Measurements from ENCODE around the gene KRTAP10-4. TPM values are rescaled to one million over a fixed set of nuclear protein-coding genes. Genes with fewer than 3 reads are reported as not detected.

Gene KRTAP10-4
- total RNA-seq, 4 donors from 2014 or later = not detected

GRCh38 chr21:44611551-44611950 lies 38.0 kb downstream of the KRTAP10-4 start:
- no peaks in the 10 kb centered on the region for H3K36me3 ChIP-seq
- H3K4me1 ChIP-seq = no peaks in the 10 kb centered on the region
- no peak overlapping the region for H3K27ac ChIP-seq
- no peak for DNase-seq
- H3K9me3 ChIP-seq = peaks cover 0 to 2% of the 10 kb centered on the region in 2 donors
- no peak overlapping the region for H3K4me3 ChIP-seq
- intact Hi-C loops (cut with DNase I; ENCODE audit: low total_unique reads) = no loop called here
- no peaks in the 10 kb centered on the region for H3K27me3 ChIP-seq
- TF ChIP-seq POLR2A (IDR thresholded peaks at IDR 0.05) = no peak
- TF ChIP-seq, protein P1, sequence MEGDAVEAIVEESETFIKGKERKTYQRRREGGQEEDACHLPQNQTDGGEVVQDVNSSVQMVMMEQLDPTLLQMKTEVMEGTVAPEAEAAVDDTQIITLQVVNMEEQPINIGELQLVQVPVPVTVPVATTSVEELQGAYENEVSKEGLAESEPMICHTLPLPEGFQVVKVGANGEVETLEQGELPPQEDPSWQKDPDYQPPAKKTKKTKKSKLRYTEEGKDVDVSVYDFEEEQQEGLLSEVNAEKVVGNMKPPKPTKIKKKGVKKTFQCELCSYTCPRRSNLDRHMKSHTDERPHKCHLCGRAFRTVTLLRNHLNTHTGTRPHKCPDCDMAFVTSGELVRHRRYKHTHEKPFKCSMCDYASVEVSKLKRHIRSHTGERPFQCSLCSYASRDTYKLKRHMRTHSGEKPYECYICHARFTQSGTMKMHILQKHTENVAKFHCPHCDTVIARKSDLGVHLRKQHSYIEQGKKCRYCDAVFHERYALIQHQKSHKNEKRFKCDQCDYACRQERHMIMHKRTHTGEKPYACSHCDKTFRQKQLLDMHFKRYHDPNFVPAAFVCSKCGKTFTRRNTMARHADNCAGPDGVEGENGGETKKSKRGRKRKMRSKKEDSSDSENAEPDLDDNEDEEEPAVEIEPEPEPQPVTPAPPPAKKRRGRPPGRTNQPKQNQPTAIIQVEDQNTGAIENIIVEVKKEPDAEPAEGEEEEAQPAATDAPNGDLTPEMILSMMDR (IDR thresholded peaks at IDR 0.05) = no peak

GRCh38 chr21:44612029-44612486 lies 38.5 kb downstream of the KRTAP10-4 start, which contains the start of gene KRTAP10-8:
KRTAP10-8 (plus strand) TSS chr21:44612079; CDS start chr21:44612101, 22 bp downstream.
- intact Hi-C loops (cut with DNase I; ENCODE audit: low total_unique reads) = no loop called here
- Histone ChIP-seq H3K36me3 (no peaks in the 10 kb centered on the region), H3K27me3 (no peaks in the 10 kb centered on the region), H3K4me1 (no peaks in the 10 kb centered on the region), H3K27ac (no peak within 1 kb of the TSS), H3K9me3 (peaks cover 0 to 2% of the 10 kb centered on the region in 2 donors), H3K4me3 (no peak within 1 kb of the TSS)
- DNase-seq = no peak
- TF ChIP-seq, protein P1 (IDR thresholded peaks at IDR 0.05) = no peak
- TF ChIP-seq POLR2A (IDR thresholded peaks at IDR 0.05) = no peak

- Histone ChIP-seq H3K27me3 (no peaks in the 10 kb centered on the region), H3K4me1 (no peaks in the 10 kb centered on the region), H3K4me3 (no peak overlapping the region), H3K36me3 (no peaks in the 10 kb centered on the region), H3K27ac (no peak overlapping the region), H3K9me3 (peaks cover 0 to 2% of the 10 kb centered on the region in 2 donors)
- no peak for DNase-seq
- TF ChIP-seq, protein P1 (IDR thresholded peaks at IDR 0.05) = no peak
- no peak for TF ChIP-seq POLR2A (IDR thresholded peaks at IDR 0.05)
- intact Hi-C loops (cut with DNase I; ENCODE audit: low total_unique reads) = no loop called here
Observed at GRCh38 chr21:44612669-44613229, 39.2 kb downstream of the KRTAP10-4 start.

GRCh38 chr21:44613386-44614155 lies 40.0 kb downstream of the KRTAP10-4 start:
- H3K27ac ChIP-seq = no peak overlapping the region
- peaks cover 0 to 2% of the 10 kb centered on the region in 2 donors for H3K9me3 ChIP-seq
- no peaks in the 10 kb centered on the region for H3K36me3 ChIP-seq
- no peak for TF ChIP-seq POLR2A (IDR thresholded peaks at IDR 0.05)
- TF ChIP-seq, protein P1 (IDR thresholded peaks at IDR 0.05) = no peak
- H3K4me1 ChIP-seq = no peaks in the 10 kb centered on the region
- H3K4me3 ChIP-seq = no peak overlapping the region
- no peaks in the 10 kb centered on the region for H3K27me3 ChIP-seq
- DNase-seq = no peak
- intact Hi-C loops (cut with DNase I; ENCODE audit: low total_unique reads) = no loop called here

DNA sequence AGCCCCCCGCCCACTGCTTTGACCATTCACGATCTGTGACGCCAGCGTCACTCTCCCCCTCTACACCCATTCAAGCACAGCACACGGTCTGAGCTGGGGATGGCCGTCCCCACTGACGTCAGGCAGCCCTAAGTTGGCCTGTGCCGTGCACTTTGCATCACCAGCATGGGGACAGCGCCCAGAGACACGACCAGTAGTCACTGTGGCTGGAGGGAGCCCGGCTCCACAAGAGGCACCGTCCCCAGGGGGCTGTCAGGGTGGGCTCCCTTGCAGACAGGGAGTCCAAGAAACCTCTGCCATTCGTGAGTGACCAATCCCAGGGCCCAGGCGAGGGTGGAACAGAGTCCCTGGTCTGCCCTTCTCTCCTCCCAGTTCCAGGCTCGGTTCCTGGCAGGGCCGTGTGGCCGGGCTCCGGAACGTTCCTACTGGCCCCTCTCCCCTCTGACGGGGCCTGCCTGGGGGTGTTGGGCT lies 40.7 kb downstream of the KRTAP10-4 start:
- no peaks in the 10 kb centered on the region for H3K4me1 ChIP-seq
- H3K36me3 ChIP-seq = no peaks in the 10 kb centered on the region
- no peak overlapping the region for H3K27ac ChIP-seq
- intact Hi-C loops (cut with DNase I; ENCODE audit: low total_unique reads) = no loop called here
- TF ChIP-seq, protein P1 (IDR thresholded peaks at IDR 0.05) = no peak
- TF ChIP-seq POLR2A (IDR thresholded peaks at IDR 0.05) = no peak
- H3K27me3 ChIP-seq = no peaks in the 10 kb centered on the region
- H3K9me3 ChIP-seq = peaks cover 0 to 1% of the 10 kb centered on the region in 2 donors
- H3K4me3 ChIP-seq = no peak overlapping the region
- no peak for DNase-seq

Data from uterus (tissue), 4 donors.